HG02885 (cell line): ENCODE measurements around the gene GAD2.

Experiments used
- ATAC-seq: cut with Tn5 transposase; IDR thresholded peaks from one replicate; pipeline ENCODE4 v1.9.1; 2021; ENCODE audit warnings: mild to moderate bottlenecking; ENCODE audit not compliant: unreplicated experiment, poor library complexity

GAD2 gene

DNA sequence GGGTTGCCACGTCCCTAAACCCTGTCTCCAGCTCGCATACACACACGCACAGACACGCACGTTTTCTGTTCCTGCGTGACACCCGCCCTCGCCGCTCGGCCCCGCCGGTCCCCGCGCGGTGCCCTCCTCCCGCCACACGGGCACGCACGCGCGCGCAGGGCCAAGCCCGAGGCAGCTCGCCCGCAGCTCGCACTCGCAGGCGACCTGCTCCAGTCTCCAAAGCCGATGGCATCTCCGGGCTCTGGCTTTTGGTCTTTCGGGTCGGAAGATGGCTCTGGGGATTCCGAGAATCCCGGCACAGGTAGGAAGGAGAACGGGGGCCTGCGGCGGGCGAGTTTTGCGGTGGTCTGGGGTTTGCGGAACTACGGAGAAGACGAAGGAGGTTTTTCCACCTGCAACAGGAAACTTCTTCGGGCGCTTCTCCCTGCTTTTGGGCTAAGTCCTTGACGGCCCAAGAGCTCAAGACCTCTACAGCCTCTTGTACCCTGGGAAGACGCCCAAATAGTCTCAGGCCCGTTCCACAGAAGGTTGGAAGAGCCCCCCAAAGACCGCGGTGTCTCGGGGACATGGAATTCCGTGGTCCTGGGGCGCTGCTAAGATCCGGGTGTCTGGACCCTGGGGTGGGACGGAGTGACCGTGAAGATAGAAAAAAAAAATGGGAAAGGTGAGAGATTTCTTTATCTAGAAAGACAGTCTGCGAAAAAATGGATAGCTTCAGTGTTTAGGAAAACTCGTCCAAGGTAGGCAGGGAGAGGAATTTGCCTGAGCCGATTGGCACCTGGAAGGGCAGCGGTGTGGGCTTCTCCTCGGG, at the start of gene GAD2:
Gene GAD2 (plus strand): TSS at position 190 of the 811 bp plus-strand sequence. CDS start 36 bp downstream, at position 226.
- no peak for ATAC-seq

DNA sequence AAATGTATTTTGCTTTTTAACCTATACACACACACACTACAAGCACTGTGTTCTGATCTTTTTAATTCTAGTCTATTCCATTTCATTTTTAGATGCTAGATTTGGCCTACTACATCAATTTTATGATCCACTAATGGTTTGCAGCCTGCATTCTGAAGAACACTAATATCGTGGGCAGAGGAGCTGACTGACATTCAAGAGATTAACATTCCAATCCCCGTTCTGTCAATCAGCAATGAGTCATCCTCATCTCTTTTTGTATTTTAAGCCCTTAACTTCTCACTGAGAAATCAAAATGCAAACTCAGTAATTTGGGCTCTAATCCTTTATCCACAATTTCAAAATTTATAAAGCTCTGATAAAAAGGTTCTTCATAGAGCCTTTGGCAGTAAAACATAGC, 47.1 kb upstream of the GAD2 start:
- ATAC-seq, result no peak

DNA sequence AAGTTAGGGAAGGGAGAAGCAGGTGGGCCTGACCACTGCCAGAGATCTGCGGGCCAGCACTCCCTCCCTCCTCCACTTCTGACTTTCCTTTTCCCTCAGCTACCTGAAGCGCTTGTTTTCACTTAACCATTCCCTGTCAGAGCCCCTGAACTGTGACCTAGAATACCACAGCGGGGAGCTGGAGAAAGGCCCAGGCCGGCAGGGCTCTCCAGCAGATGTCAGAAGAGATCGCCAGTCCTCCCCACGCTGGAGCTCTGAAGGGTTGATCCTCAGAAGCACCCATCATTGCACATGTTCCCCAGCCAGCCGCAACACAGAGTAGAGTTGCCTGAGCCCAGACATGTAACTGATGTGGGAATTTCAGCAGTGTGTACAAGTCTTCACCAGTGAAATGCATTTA, 44.4 kb upstream of the GAD2 start:
- no peak for ATAC-seq

DNA sequence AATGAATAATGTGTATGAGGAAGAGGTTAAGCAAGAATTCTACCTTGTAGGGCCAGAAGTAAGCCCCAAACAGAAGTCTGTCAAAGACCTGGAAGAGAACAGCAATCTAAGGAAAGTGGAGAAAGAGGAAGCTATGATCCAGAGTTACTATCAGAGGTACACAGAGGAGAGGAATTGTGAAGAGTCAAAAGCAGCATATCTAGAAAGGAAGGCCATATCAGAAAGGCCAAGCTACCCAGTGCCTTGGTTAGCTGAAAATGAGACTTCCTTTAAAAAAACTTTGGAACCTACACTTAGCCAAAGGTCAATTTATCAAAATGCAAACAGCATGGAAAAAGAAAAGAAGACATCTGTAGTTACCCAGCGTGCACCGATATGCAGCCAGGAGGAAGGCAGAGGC, 42.7 kb upstream of the GAD2 start:
- ATAC-seq, result no peak

DNA sequence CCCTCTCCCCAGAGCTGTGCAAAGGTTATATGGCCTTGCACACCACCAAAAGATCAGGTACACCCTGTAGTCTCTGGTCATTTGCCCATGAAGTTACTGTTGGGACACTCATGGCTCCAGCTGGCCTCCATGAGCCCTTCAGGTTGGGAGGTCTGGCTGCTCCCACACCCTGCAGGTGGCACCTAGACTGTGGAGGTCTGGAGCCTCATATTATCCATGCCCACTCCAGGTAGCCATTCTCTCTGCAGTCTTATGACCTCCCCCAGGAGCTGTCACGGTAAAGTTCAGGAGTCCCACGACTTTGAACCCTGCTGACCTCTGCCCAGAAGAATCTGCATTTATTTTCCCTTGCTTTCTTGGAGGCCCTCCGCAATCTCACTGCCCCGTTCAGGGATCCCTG, 39.2 kb upstream of the GAD2 start:
- ATAC-seq, result no peak

DNA sequence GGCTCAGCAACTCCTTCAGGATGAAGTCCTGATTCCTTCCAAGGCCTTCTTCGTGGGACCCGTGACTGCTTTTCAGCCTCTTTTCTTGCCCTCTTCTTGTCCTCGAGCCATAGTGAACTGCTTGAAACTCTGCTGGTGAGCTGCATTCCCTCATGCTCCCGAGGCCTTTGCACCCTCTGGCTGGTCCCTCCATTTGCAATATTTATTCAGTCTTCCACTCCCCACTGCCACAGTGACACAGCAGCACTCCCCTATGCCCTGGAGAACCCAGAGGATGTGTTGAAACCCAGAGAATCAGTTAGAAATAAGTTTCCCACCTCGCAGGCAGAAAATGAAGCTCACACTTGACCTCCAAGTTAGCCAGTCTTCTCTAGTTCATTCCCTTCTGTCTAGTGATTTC, 22.3 kb upstream of the GAD2 start:
- no peak for ATAC-seq

DNA sequence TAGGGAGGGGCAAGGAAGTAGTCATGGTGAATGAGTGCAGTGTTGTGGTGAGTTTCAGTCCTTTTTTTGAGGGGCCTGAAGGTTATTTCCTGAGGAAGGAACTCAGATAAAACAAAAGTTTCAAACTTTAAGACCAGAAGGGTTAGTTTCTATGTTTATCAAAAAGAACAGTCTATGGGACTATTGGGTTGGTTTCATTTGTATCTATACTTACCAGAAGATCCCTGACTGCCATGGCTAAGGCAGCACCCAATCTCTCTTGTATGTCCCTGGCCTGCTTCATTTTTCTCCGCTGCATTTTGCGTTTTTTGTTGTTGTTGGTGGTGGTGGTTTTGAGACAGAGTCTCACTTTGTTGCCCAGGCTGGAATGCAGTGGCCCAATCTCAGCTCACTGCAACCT, 19.3 kb upstream of the GAD2 start:
- no peak for ATAC-seq

DNA sequence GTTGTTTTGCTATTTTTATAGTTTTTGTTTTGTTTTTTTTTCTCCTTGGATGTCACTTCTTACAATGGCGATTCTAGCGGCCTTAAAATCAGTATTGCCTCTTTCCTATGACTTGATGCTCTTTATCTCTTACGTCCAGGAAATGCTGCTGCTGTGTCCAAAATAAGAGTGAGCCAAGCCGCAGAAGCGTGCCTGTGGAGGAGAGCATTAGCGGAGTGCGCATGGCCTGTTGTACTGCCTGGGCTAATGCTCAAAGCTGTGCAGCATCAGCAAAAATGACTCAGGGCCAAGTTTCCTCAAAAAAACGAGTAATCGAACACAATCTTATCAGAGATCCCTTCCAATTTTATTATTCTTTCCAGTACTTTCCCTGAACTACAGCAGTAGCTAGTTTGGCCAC, 18.5 kb upstream of the GAD2 start:
- no peak for ATAC-seq

DNA sequence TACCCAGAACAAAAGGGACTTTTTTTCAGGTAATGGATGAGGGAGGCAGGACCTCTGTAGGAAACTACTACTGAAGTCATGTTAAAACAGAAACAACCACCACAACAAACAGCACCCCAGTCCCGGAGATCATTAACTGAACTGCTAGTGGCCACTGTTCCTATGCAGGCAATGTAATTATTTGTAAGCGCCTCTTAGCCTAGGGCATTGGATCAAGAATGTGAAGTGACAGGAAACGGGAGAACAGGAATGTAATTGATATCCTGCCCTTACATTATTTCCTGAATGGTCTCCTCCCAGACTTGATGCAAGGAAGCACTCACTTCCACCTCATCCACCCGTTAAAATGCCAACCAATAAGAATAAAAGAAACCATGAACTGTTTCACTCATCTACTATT, 16.7 kb upstream of the GAD2 start:
- ATAC-seq, result no peak

DNA sequence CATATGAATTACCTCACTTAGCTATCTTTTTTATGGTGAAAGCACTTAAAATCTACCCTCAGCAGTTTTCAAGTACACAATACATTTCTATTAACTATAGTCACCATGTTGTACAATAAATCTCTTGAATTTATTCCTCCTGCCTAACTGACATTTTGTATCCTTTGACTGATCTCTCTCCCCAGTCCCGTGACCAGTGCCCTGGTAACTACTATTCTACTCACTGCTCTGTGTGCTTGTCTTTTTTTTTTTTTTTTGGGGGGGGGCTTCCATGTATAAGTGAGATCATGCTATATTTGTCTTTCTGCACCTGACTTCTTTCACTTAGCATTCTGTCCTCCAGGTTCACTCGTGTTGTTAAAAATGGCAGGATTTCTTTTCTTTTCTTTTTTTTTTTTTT, 11.4 kb upstream of the GAD2 start:
- no peak for ATAC-seq

DNA sequence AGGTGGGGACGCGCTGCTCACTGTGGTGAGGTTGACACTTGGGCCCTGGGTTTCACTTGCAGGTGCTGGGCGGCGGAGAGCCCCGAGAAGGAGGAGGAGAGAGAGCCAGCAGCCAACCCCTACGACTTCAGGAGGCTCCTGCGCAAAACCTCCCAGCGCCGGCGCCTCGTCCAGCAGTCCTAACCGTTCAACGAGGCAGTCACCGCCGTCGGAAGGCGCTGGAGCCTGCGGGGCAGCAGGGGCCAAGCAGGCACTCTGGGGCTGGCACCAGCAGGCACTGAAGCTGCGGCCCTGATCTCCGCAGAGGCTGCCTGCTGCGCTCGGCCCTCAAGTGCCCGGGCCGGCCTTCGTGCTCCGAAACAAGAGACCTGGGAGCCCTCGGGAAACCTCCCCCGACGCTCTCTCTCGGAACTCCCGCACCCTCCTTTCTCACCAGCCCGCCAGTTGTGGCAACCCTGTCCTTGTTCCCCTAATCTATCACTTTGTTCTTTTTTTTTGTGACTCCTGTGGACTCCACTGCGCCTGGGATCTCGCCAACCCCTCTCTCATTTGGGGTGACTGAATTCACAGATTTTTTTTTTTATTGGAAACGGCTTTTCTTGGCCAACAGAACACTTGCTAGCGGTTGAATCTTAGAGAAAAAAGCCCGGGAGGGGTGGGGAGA, 4.7 kb upstream of the GAD2 start:
- ATAC-seq, result no peak

DNA sequence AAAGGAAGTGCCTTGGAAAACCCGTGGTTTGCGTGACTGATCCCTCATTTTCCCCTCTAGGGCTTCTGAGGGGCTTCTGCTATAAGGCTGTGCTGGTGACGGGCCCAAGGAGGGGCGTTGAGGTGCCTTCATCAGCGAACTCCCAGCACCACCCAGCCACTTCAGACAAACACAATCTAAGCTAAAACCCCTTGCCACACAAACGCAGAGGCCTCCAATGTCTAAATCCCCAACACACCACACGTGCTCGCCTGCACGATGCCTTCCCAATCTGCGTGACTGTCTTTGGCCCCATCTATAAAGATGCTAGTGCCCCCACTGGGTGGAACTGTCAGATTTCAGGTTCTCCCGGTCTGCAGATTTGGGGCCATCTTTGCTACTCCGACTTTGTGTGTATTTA, 4.1 kb upstream of the GAD2 start:
- ATAC-seq, result no peak

DNA sequence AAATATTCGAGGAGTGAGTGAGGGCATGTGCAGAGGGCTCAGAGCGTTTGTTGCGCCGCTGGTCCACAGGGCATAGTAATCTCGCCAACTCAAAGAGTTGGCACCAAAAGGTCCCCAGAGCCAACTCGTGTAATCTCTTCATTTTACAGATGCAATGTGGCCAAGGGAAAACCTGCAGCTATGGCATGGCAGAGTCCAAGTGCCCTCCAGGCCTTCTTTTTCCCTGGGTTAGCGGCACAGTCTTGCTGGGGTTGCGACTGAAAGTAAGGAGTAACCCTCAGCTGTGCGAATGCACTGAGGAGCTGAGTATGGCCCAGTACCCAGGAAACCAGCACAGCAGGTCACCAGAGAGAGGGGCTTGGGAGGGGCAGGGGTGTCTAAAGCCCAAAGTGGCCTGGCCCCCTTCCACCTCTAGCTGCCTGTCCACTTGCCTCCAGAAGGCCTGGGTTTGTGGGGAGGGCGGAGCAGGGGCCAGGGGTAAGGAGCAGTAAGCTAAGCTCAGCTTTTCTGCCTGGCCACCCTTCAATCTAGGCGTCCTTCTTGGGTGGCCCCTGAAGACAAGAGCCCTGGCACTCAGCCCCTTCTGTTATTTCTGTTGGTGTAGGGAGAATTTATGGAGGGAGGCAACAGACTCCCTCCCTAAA, 3.3 kb upstream of the GAD2 start:
- no peak for ATAC-seq

DNA sequence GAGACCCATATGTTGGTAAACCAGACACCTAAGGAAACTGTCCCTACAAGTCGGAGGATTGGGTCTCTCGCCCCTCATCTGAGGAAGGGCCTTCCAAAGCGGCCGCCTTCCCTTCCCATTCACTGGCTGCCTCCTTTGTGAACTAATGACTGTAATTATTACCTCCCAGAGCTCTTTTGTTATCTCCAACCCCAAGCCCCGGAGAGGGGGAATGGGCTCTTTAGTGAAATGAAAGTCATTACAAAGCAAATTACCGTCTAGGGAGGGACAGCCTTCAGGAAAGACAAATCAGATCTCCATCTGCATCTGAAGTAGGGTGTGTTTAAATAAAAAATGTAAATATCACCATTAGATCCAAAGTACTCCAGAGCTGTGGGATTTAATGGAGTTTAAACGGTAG, 2.6 kb upstream of the GAD2 start:
- ATAC-seq, result no peak

DNA sequence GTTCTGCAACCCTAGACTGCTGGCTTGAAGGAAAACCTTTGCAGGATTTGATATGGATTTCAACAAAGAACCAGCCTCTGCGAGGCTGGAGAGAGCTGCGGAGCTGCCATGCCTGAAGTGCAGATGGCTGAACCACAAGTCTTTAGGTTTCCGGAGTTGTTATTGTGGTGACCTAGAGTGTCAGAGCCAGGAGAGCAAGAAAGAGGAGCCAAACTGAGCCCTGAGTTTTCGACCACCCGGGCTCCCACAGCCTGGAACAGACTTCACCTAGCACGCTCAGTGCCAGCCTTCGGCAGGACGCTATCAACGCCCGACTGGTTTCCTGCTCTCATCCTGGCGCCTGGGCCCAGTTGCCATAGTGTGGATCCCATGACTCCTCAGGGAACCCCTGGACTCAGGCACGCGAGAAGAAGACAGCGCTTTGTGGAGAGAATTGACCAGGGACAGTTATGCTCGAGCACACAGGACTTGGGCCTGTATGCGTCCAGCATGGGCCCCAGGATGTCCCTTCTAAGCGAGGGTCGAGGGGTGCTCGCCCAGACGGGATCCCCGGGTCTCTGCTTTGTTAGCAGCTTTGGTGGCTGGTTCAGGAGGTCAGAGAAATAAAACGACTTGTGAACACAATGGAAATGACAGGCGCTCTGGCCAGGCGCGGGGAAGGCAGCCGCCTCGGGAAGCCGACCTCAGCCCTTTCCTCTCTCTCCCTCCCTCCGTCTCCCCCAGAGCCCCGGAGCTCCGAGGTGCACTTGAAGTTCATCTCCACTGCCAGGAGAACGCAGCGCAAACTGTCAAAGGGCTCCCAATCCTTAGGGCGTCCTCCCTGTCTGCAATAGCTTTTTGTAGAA, 1.8 kb upstream of the GAD2 start:
- ATAC-seq, result no peak

DNA sequence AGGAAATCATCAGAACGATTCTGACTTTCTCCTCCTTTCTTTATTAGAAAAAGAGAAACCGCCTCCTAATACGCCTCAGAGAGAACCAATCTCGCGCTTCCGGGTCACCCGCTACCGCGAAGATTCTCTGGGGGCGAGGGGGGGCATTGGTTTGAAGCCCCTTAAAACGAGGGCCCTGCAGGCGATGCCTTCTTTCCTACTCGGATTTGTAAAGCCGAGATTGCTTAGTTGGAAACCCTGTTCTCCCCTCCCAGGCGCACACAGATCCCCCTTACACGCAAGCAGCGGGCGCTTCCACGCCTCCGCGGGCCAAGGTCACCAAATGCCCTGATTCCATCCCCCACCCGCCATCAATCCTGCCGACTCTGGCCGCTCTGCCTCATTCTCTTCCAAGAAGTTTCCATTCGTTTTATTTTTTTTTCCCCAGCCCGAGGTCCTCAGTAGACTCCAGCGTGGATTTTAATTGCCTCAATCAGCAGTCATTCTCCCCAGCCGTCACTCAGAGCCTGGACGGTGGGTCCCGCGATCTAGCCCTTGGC, 1.1 kb upstream of the GAD2 start:
- ATAC-seq, result no peak

DNA sequence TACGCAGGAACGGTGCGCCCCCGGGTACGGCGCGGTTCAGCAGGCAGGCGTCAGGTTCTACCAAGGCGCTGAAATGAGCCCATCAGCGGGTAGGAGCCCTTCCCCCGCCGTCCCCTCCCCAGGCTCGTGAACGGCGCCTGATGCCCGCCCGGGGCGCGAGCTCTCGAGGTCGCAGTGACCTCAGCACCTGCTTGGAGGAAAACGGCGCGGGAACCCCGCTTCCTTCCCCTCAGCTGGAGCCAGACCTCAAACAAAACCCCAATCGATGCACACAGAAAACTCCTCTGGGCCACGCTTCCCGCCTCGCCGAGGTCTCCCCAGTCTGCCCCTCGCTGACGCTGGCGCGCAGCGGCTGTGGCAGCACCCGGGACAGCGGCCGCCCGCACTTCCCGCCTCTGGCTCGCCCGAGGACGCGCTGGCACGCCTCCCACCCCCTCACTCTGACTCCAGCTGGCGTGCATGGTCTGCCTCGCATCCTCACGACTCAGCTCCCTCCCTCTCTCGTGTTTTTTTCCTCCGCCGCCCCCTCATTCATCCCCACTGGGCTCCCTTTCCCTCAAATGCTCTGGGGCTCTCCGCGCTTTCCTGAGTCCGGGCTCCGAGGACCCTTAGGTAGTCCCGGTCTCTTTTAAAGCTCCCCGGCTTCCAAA, 514 bp upstream of the GAD2 start:
- no peak for ATAC-seq

DNA sequence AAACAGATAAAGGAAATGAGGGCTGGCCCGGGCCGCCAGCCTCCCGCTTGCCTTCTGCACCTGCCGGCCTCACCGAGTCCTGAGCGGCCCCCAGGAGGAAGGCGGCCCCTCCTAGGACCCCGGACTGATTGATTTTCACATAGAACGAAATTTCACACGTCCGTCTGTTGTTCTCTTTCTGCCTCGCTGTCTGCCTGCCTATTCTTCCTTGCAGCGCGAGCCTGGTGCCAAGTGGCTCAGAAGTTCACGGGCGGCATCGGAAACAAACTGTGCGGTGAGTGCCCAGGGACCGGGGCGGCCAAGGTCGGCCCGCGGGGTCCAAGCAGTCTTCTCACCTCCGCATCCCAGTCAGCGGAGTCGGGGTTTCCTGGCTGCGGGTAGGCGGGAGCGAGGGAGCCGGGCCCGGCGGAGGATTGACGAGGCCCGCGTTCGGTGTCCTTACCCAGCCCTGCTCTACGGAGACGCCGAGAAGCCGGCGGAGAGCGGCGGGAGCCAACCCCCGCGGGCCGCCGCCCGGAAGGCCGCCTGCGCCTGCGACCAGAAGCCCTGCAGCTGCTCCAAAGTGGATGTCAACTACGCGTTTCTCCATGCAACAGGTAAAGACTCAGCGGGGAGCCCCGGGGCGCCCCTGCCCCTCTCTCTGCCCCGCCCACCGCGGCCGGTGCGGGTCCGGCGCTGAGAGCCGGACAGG, 967 bp downstream of the GAD2 start:
- no peak for ATAC-seq

DNA sequence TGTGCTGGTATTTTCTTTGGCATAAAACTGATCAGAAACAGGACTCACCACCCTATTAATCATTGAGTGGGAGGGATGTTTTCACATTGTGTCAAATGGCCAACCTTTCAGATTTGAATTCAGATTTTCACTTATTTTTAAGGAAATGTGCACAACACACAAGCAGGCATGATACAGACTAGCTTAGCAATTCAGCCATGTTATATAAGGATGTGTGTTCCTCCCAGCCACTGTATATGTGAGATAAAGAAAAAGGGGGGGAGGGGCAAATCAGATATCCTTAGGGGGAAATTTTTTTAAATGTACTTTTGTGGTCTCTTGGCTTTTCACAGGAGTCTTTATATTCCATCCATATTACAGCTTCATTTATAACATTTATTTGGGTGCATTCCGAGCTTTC, 3.1 kb downstream of the GAD2 start:
- ATAC-seq, result no peak
